ENCODE data around the gene IFNL1. TPM values are rescaled to one million over a fixed set of nuclear protein-coding genes. Genes with fewer than 3 reads are reported as not detected.
A peak's percentile ranks its signal among the peaks of the same experiment; 100 is the strongest.

The IFNL1 gene
- total RNA-seq = not detected

GRCh38 chr19:39296055-39296645 is at the start of gene IFNL1:
Gene IFNL1, plus strand, starts transcription at chr19:39296407. Its CDS starts 15 bp downstream, at chr19:39296422.
- no peak within 1 kb of the TSS for H3K27ac ChIP-seq
- DNase-seq (peak in 1 of 2 donors; percentile 72), ATAC-seq (ENCODE audit: low FRiP score in 2 of 2) (peak in 1 of 2 donors; percentile 45)
- WGBS, 2 donors = 64 to 78% methylated on average over 5 to 11 of the region's 11 CpGs
- no peaks in the 10 kb centered on the region for H3K9me3 ChIP-seq
- no peaks in the 10 kb centered on the region for H3K36me3 ChIP-seq
- H3K4me1 ChIP-seq = no peaks in the 10 kb centered on the region
- TF ChIP-seq EP300 (IDR thresholded peaks at IDR 0.05) (no peak), POLR2AphosphoS5 (IDR thresholded peaks at IDR 0.05) (no peak), POLR2A (IDR thresholded peaks at IDR 0.05) (no peak)
- TF ChIP-seq, protein P1, sequence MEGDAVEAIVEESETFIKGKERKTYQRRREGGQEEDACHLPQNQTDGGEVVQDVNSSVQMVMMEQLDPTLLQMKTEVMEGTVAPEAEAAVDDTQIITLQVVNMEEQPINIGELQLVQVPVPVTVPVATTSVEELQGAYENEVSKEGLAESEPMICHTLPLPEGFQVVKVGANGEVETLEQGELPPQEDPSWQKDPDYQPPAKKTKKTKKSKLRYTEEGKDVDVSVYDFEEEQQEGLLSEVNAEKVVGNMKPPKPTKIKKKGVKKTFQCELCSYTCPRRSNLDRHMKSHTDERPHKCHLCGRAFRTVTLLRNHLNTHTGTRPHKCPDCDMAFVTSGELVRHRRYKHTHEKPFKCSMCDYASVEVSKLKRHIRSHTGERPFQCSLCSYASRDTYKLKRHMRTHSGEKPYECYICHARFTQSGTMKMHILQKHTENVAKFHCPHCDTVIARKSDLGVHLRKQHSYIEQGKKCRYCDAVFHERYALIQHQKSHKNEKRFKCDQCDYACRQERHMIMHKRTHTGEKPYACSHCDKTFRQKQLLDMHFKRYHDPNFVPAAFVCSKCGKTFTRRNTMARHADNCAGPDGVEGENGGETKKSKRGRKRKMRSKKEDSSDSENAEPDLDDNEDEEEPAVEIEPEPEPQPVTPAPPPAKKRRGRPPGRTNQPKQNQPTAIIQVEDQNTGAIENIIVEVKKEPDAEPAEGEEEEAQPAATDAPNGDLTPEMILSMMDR (IDR thresholded peaks at IDR 0.05) = no peak
- no peaks in the 10 kb centered on the region for H3K27me3 ChIP-seq
- H3K4me3 ChIP-seq = no peak within 1 kb of the TSS

GRCh38 chr19:39246951-39247669 is 49.1 kb upstream of the IFNL1 start:
- 14 to 53% methylated on average over 10 to 28 of the region's 42 CpGs for WGBS, 2 donors
- H3K9me3 ChIP-seq = no peaks in the 10 kb centered on the region
- H3K36me3 ChIP-seq = no peaks in the 10 kb centered on the region
- ATAC-seq (ENCODE audit: low FRiP score in 2 of 2) = peak in 1 of 2 donors; percentile 66
- H3K4me3 ChIP-seq = peak overlapping the region in 3 of 4 donors; percentile 2 to 10 (median 5)
- no peak overlapping the region for H3K27ac ChIP-seq
- peaks cover 0 to 20% (median 11%) of the 10 kb centered on the region in 4 donors for H3K27me3 ChIP-seq
- DNase-seq = peak; percentile 28 to 73
- H3K4me1 ChIP-seq = peaks cover 6 to 16% (median 10%) of the 10 kb centered on the region in 4 donors
- TF ChIP-seq POLR2A (IDR thresholded peaks at IDR 0.05) (no peak), EP300 (IDR thresholded peaks at IDR 0.05) (no peak), POLR2AphosphoS5 (IDR thresholded peaks at IDR 0.05) (no peak)
- TF ChIP-seq, protein P1 (IDR thresholded peaks at IDR 0.05) = no peak

DNA sequence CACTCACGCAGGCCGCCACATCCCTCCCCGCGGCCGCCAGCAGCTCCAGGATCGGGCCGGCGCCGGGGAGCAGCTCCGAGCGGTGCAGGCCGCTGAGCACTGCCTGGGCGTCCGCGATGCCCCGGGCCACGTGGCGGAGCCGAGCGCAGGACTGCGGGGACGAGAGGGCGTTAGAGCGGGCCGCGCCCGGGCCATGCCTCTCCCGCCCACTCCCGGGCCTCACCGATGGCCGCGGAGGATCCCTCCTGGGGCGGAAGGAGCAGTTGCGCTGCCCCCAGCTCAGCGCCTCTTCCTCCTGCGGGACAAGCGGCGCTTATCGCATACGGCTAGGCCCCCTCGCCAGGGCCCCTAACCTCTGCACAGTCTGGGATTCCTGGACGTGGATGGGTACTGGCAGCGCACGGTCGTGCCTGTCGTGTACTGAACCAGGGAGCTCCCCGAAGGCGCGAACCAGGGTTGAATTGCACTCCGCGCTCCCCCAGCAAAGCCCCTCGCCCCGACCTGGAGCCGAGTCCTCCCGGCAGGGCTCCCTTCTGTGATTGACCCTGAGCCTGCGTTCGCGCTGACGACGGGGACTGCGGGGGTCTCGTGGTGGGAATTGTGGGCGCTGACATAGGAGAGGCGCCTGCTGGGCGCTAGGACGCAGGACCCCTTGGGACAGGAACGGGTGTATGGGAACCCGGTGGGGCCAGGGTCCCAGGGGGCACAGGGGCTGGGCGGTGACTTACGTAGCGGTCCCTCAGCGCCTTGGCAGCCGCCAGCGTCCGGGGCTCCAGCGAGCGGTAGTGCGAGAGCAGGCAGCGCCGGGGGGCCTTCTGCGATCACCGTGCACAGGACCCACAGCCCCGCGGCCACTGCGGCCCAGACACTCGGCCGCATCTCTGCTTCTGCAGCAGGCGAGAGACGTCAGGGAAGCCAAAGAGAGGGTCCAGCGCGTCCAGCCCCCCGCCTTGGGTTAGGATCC is 48.2 kb upstream of the IFNL1 start:
- peak in 1 of 2 donors; percentile 66 for ATAC-seq (ENCODE audit: low FRiP score in 2 of 2)

GRCh38 chr19:39248806-39249205 is 47.4 kb upstream of the IFNL1 start, which contains the start of gene IFNL4:
Gene IFNL4, minus strand, starts transcription at chr19:39248856.
- no peaks in the 10 kb centered on the region for H3K9me3 ChIP-seq
- H3K27ac ChIP-seq = no peak within 1 kb of the TSS
- peak within 1 kb of the TSS in 3 of 4 donors; percentile 2 to 10 (median 5) for H3K4me3 ChIP-seq
- no peak for TF ChIP-seq POLR2A (IDR thresholded peaks at IDR 0.05)
- TF ChIP-seq, protein P1 (IDR thresholded peaks at IDR 0.05) = no peak
- no peak for TF ChIP-seq POLR2AphosphoS5 (IDR thresholded peaks at IDR 0.05)
- TF ChIP-seq EP300 (IDR thresholded peaks at IDR 0.05) = no peak
- peaks cover 6 to 16% (median 10%) of the 10 kb centered on the region in 4 donors for H3K4me1 ChIP-seq
- H3K36me3 ChIP-seq = no peaks in the 10 kb centered on the region
- ATAC-seq (ENCODE audit: low FRiP score in 2 of 2) (no peak), DNase-seq (no peak)
- H3K27me3 ChIP-seq = peaks cover 0 to 20% (median 11%) of the 10 kb centered on the region in 4 donors
- WGBS, 2 donors = 65% methylated on average over 13 of the region's 13 CpGs

More for the DNA sequence above, 48.2 kb upstream of the IFNL1 start:
- WGBS, 2 donors = 6 to 31% methylated on average over 25 to 64 of the region's 92 CpGs
- Histone ChIP-seq H3K27ac (no peak overlapping the region), H3K36me3 (no peaks in the 10 kb centered on the region), H3K4me1 (peaks cover 6 to 16% (median 10%) of the 10 kb centered on the region in 4 donors), H3K9me3 (no peaks in the 10 kb centered on the region), H3K27me3 (peaks cover 0 to 20% (median 11%) of the 10 kb centered on the region in 4 donors), H3K4me3 (peak overlapping the region in 3 of 4 donors; percentile 2 to 10 (median 5))
- peak in 1 of 2 donors; percentile 87 for DNase-seq
- TF ChIP-seq EP300 (IDR thresholded peaks at IDR 0.05) = no peak
- no peak for TF ChIP-seq POLR2A (IDR thresholded peaks at IDR 0.05)
- no peak for TF ChIP-seq POLR2AphosphoS5 (IDR thresholded peaks at IDR 0.05)
- TF ChIP-seq, protein P1 (IDR thresholded peaks at IDR 0.05) = no peak
